Panc1 (cell line): Measurements from ENCODE around the gene TREX2. TPM values are rescaled to one million over a fixed set of nuclear protein-coding genes. Genes with fewer than 3 reads are reported as not detected.
A peak's percentile ranks its signal among the peaks of the same experiment; 100 is the strongest.

Source experiments
- ATAC-seq: fragments of 200-7000 bp; cut with Tn5 transposase; 2 replicates; pipeline ENCODE4 v1.9.1; 2020; ENCODE audit warnings: mild to moderate bottlenecking, moderate library complexity
- BruUV-seq: library from RNA; stranded (reverse); fragments of 400-500 nt; replicated peaks from 2 replicates; lab custom pipeline; 2021; lab: Mats Ljungman, UMichigan
- CTCF ChIA-PET: fragments of 300-600 bp; sonication (Branson Sonifier 250); formaldehyde crosslinking; loops from one replicate; lab custom pipeline; 2022; ENCODE audit warnings: antibody characterized with exemption; lab: Charles Lee
- POLR2A ChIA-PET: fragments of 300-600 bp; sonication (Branson Sonifier 250); formaldehyde crosslinking; loops from one replicate; lab custom pipeline; 2022; ENCODE audit warnings: antibody characterized with exemption; lab: Charles Lee
- DNase-seq: peaks from one replicate; pipeline ENCODE4 v3.0.0-alpha.2; 2010; ENCODE audit warnings: low read depth, low spot score
- H3K27ac ChIP-seq: 2 replicates; pipeline ENCODE4 v1.5.1; 2011; ENCODE audit warnings: mild to moderate bottlenecking, low read length, inconsistent platforms
- H3K27me3 ChIP-seq: fragments of 200-500 bp; sonication (Bioruptor generic); 2 replicates; pipeline ENCODE4 v1.6.0; 2014; ENCODE audit warnings: low read length, inconsistent platforms; ENCODE audit not compliant: control insufficient read depth, insufficient read depth
- H3K36me3 ChIP-seq: fragments of 200-500 bp; sonication (Bioruptor generic); 2 replicates; pipeline ENCODE4 v1.5.1; 2014; ENCODE audit warnings: inconsistent platforms, mild to moderate bottlenecking, low read length, moderate library complexity; ENCODE audit not compliant: control insufficient read depth, insufficient read depth
- H3K4me1 ChIP-seq: 2 replicates; pipeline ENCODE4 v1.5.1; 2011; ENCODE audit warnings: inconsistent platforms, mild to moderate bottlenecking, low read length, moderate library complexity; ENCODE audit not compliant: control insufficient read depth, insufficient read depth
- H3K4me3 ChIP-seq, 2 experiments: 2 replicates each; pipeline ENCODE4 v1.5.1; 2011 to 2012; ENCODE audit warnings: low read depth in 2 of 2, low read length in 2 of 2, mild to moderate bottlenecking in 2 of 2, inconsistent platforms in 1 of 2, moderate library complexity in 1 of 2
- H3K9me3 ChIP-seq: fragments of 200-500 bp; sonication (Bioruptor generic); 2 replicates; pipeline ENCODE4 v1.5.1; 2014; ENCODE audit warnings: low read depth, mild to moderate bottlenecking, inconsistent platforms, low read length, moderate library complexity; ENCODE audit not compliant: control insufficient read depth, insufficient read depth
- CTCF ChIP-seq: fragments of 450-650 bp; IDR thresholded peaks from 2 replicates; pipeline ENCODE4 v1.5.1; 2017; ENCODE audit warnings: mild to moderate bottlenecking
- POLR2AphosphoS5 ChIP-seq: IDR thresholded peaks from 2 replicates; pipeline ENCODE4 v1.6.1; 2012; ENCODE audit warnings: mild to moderate bottlenecking, low read depth, low read length, moderate library complexity
- REST ChIP-seq, 2 experiments: IDR thresholded peaks; 2 replicates each; pipeline ENCODE4 v1.6.1; 2011 to 2012; ENCODE audit warnings: low read depth in 2 of 2, control low read depth in 1 of 2, low read length in 1 of 2, mild to moderate bottlenecking in 1 of 2, moderate library complexity in 1 of 2; ENCODE audit not compliant: insufficient read depth in 1 of 2
- SIN3A ChIP-seq: IDR thresholded peaks from 2 replicates; pipeline ENCODE4 v1.6.1; 2012; ENCODE audit warnings: low read depth, mild to moderate bottlenecking, low read length, moderate library complexity, borderline replicate concordance; ENCODE audit not compliant: insufficient read depth
- TCF7L2 ChIP-seq: IDR thresholded peaks from 2 replicates; pipeline ENCODE4 v1.6.1; 2011; ENCODE audit warnings: mild to moderate bottlenecking, low read depth, low read length, inconsistent platforms
- in situ Hi-C: cut with HindIII; loops from 2 replicates; pipeline ENCODE4 v1.10.0; 2016; ENCODE audit warnings: low sequenced_read_pairs, low pct_unique_long_range_greater_than_20kb
- intact Hi-C: fragments of 100-400 bp; cut with micrococcal nuclease; formaldehyde crosslinking; loops from one replicate; pipeline ENCODE4 v1.10.0; 2022; ENCODE audit not compliant: unreplicated experiment
- total RNA-seq: library from RNA; stranded (reverse); gene quantifications from one replicate; pipeline ENCODE4 v1.2.1, GENCODE V29; 2021; ENCODE audit not compliant: unreplicated experiment

TREX2 gene
- total RNA-seq, 1 experiment from 2014 or later, result 2.4 TPM

- ATAC-seq, result 0 out of 2 replicates have a peak, but pooled peaks have one; percentile 23
- POLR2A ChIA-PET, result no interaction called here
- H3K4me3 ChIP-seq, result no peak overlapping the region
Measured at GRCh38 chrX:153396320-153397195, 49.3 kb downstream of the TREX2 start.

More at GRCh38 chrX:153396320-153397195, 49.3 kb downstream of the TREX2 start:
- CTCF ChIA-PET, result no interaction called here
- no peak for DNase-seq
- no peak for TF ChIP-seq POLR2AphosphoS5
- TF ChIP-seq REST (IDR thresholded peaks at IDR 0.05; ENCODE audit: insufficient read depth in 1 of 2, low read depth in 2 of 2, low read length in 1 of 2), result no peak
- no peak for TF ChIP-seq SIN3A
- no peak for TF ChIP-seq CTCF
- no peak for TF ChIP-seq TCF7L2
- in situ Hi-C loops, result no loop called here
- H3K27ac ChIP-seq, result no peak overlapping the region
- BruUV-seq, result no TSS peak
- no peaks in the 10 kb centered on the region for H3K4me1 ChIP-seq
- H3K27me3 ChIP-seq, result peaks cover 2% of the 10 kb centered on the region; the same call in 1 of the 2 replicates
- no peaks in the 10 kb centered on the region for H3K36me3 ChIP-seq
- H3K9me3 ChIP-seq, result no peaks in the 10 kb centered on the region
- intact Hi-C loops, result no loop called here
